Esophagus muscularis mucosa (tissue), 4 donors: Measurements from ENCODE around the gene ENO1. TPM values are rescaled to one million over a fixed set of nuclear protein-coding genes. Genes with fewer than 3 reads are reported as not detected.
A peak's percentile ranks its signal among the peaks of the same experiment; 100 is the strongest.
"Not testable (repeated sequence)": the region's sequence is repeated elsewhere in the genome, so short reads cannot be mapped to it uniquely, and the experiment has no call there.

Experiments used
- DNase-seq: peaks from one replicate; pipeline ENCODE4 v3.0.0-alpha.2; 2017; ENCODE audit errors: extremely low spot score
- H3K27ac ChIP-seq, 4 donors: fragments of 200-600 bp; sonication (generic); replicated peaks in 1 of 4; 1 replicate in 3 of 4; 2 replicates in 1 of 4; pipeline ENCODE4 v1.5.1; 2016 to 2019; ENCODE audit warnings: mild to moderate bottlenecking in 1 of 4
- H3K27me3 ChIP-seq, 4 donors: fragments of 200-600 bp; sonication (generic); one replicate each; pipeline versions ENCODE4 v1.5.1 to v1.6.0; 2016 to 2019
- H3K36me3 ChIP-seq, 4 donors: fragments of 200-600 bp; sonication (generic); one replicate each; pipeline ENCODE4 v1.5.1; 2016 to 2019
- H3K4me1 ChIP-seq, 4 donors: fragments of 200-600 bp; sonication (generic); one replicate each; pipeline ENCODE4 v1.5.1; 2016 to 2019
- H3K4me3 ChIP-seq, 4 donors: fragments of 200-600 bp; sonication (generic); 1 replicate in 2 of 4; 2 replicates in 2 of 4; pipeline ENCODE4 v1.5.1; 2016 to 2019; ENCODE audit warnings: mild to moderate bottlenecking in 4 of 4, moderate library complexity in 1 of 4
- H3K9me3 ChIP-seq, 4 donors: fragments of 200-600 bp; sonication (generic); 1 replicate in 3 of 4; 2 replicates in 1 of 4; pipeline ENCODE4 v1.5.1; 2016 to 2019
- EP300 ChIP-seq: sonication (generic); formaldehyde crosslinking; IDR thresholded peaks from one replicate; pipeline ENCODE4 v1.6.1; 2017; ENCODE audit warnings: antibody characterized with exemption
- POLR2A ChIP-seq: fragments of 450-650 bp; IDR thresholded peaks from one replicate; pipeline ENCODE4 v1.6.1; 2017; ENCODE audit warnings: antibody characterized with exemption, moderate library complexity, mild to moderate bottlenecking, low read depth
- POLR2AphosphoS5 ChIP-seq, 2 donors: sonication (generic); formaldehyde crosslinking; IDR thresholded peaks; one replicate each; pipeline ENCODE4 v1.6.1; 2017; ENCODE audit warnings: antibody characterized with exemption in 2 of 2
- WGBS: methylation state at CpG from one replicate; pipeline ENCODE4 v1.1.5; 2018; 5-methylcytosine and 5-hydroxymethylcytosine counted together
- intact Hi-C: fragments of 100-400 bp; cut with DNase I; formaldehyde crosslinking; loops from one replicate; pipeline ENCODE4 v1.15.1; 2023
- total RNA-seq, 4 donors: library from RNA; depleted of rRNA; stranded (reverse); fragments of >200 nt; gene quantifications; one replicate each; pipeline versions ENCODE4 v1.1.0 to v1.2.1, GENCODE V29; 2016
- TF ChIP-seq, protein P1 (sequence below), 3 experiments: fragments of 200-600 bp in 2 of 3; fragments of 450-650 bp in 1 of 3; sonication (generic) in 2 of 3; IDR thresholded peaks; one replicate each; pipeline ENCODE4 v1.5.1; 2017 to 2019; ENCODE audit warnings: antibody characterized with exemption in 3 of 3, mild to moderate bottlenecking in 2 of 3, moderate library complexity in 1 of 3

ENO1 gene
- total RNA-seq, 4 donors from 2014 or later: 595 to 895 (median 621) TPM

GRCh38 chr1:8903908-8904650, 25.6 kb upstream of the ENO1 start:
- no peaks in the 10 kb centered on the region for H3K36me3 ChIP-seq
- WGBS: 57% methylated on average over 6 of the region's 6 CpGs
- DNase-seq: no peak
- TF ChIP-seq POLR2AphosphoS5 (IDR thresholded peaks at IDR 0.05): peak; percentile 67 to 76
- TF ChIP-seq, protein P1, sequence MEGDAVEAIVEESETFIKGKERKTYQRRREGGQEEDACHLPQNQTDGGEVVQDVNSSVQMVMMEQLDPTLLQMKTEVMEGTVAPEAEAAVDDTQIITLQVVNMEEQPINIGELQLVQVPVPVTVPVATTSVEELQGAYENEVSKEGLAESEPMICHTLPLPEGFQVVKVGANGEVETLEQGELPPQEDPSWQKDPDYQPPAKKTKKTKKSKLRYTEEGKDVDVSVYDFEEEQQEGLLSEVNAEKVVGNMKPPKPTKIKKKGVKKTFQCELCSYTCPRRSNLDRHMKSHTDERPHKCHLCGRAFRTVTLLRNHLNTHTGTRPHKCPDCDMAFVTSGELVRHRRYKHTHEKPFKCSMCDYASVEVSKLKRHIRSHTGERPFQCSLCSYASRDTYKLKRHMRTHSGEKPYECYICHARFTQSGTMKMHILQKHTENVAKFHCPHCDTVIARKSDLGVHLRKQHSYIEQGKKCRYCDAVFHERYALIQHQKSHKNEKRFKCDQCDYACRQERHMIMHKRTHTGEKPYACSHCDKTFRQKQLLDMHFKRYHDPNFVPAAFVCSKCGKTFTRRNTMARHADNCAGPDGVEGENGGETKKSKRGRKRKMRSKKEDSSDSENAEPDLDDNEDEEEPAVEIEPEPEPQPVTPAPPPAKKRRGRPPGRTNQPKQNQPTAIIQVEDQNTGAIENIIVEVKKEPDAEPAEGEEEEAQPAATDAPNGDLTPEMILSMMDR (IDR thresholded peaks at IDR 0.05): no peak
- H3K4me1 ChIP-seq: peaks cover 0 to 52% (median 29%) of the 10 kb centered on the region in 4 donors
- intact Hi-C loops: no loop called here
- no peaks in the 10 kb centered on the region for H3K9me3 ChIP-seq
- H3K4me3 ChIP-seq: no peak overlapping the region
- H3K27ac ChIP-seq: peak overlapping the region; percentile 21 to 66 (median 57)
- H3K27me3 ChIP-seq: no peaks in the 10 kb centered on the region

GRCh38 chr1:8903410-8903809, 24.9 kb upstream of the ENO1 start:
- Histone ChIP-seq H3K36me3 (no peaks in the 10 kb centered on the region), H3K27me3 (no peaks in the 10 kb centered on the region), H3K4me1 (peaks cover 0 to 52% (median 29%) of the 10 kb centered on the region in 4 donors), H3K27ac (peak overlapping the region; percentile 21 to 66 (median 57)), H3K4me3 (no peak overlapping the region), H3K9me3 (no peaks in the 10 kb centered on the region)
- TF ChIP-seq, protein P1 (IDR thresholded peaks at IDR 0.05): no peak
- TF ChIP-seq POLR2AphosphoS5 (IDR thresholded peaks at IDR 0.05) (no peak), POLR2A (no peak), EP300 (no peak)
- no peak for DNase-seq
- intact Hi-C loops: no loop called here
- 95% methylated on average over 6 of the region's 6 CpGs for WGBS

GRCh38 chr1:8902765-8903164, 24.3 kb upstream of the ENO1 start:
- intact Hi-C loops: no loop called here

GRCh38 chr1:8900684-8901083, 22.2 kb upstream of the ENO1 start:
- 95% methylated on average over 4 of the region's 4 CpGs for WGBS
- H3K27me3 ChIP-seq, H3K36me3 ChIP-seq, DNase-seq, H3K9me3 ChIP-seq, H3K4me3 ChIP-seq, intact Hi-C loops: not testable (repeated sequence)
- Histone ChIP-seq H3K4me1 (peaks cover 0 to 46% (median 26%) of the 10 kb centered on the region in 4 donors), H3K27ac (peak overlapping the region in 1 of 4 donors; percentile 57)

More at GRCh38 chr1:8902765-8903164, 24.3 kb upstream of the ENO1 start:
- 92% methylated on average over 5 of the region's 5 CpGs for WGBS
- Histone ChIP-seq H3K4me3 (no peak overlapping the region), H3K36me3 (no peaks in the 10 kb centered on the region), H3K9me3 (no peaks in the 10 kb centered on the region), H3K4me1 (peaks cover 0 to 52% (median 29%) of the 10 kb centered on the region in 4 donors), H3K27me3 (no peaks in the 10 kb centered on the region), H3K27ac (no peak overlapping the region)
- DNase-seq: no peak
- TF ChIP-seq, protein P1 (IDR thresholded peaks at IDR 0.05): no peak
- no peak for TF ChIP-seq POLR2AphosphoS5 (IDR thresholded peaks at IDR 0.05)
- TF ChIP-seq EP300: no peak
- TF ChIP-seq POLR2A: no peak

DNA sequence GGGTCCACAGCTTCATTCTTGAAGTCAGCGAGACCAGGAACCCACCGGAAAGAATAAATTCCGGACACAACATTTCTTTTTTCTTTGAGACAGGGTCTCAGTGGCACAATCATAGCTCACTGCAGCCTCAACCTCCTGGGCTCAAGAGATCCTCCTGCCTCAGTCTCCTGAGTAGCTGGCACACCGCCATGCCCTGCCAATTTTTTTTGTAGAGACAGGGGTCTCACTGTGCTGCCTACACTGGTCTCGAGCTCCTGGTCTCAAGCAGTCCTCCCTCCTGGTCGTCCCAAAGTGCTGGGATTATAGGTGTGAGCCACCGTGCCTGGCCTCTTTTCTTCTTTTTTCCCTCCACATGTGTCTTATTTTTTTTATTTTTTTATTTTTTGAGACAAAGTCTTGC, 20.6 kb upstream of the ENO1 start:
- Histone ChIP-seq H3K9me3 (no peaks in the 10 kb centered on the region), H3K4me1 (peaks cover 0 to 36% (median 19%) of the 10 kb centered on the region in 4 donors), H3K36me3 (no peaks in the 10 kb centered on the region), H3K27ac (peak overlapping the region in 1 of 4 donors; percentile 54), H3K4me3 (no peak overlapping the region), H3K27me3 (no peaks in the 10 kb centered on the region)
- intact Hi-C loops: no loop called here
- WGBS: 95% methylated on average over 7 of the region's 7 CpGs
- no peak for DNase-seq
- TF ChIP-seq, protein P1 (IDR thresholded peaks at IDR 0.05): no peak

- intact Hi-C loops, DNase-seq, H3K36me3 ChIP-seq, H3K27me3 ChIP-seq, H3K27ac ChIP-seq, H3K9me3 ChIP-seq, H3K4me3 ChIP-seq: not testable (repeated sequence)
- H3K4me1 ChIP-seq: peaks cover 0 to 30% (median 12%) of the 10 kb centered on the region in 4 donors
- WGBS: 85% methylated on average over 5 of the region's 5 CpGs
Measured at GRCh38 chr1:8898418-8898817, 19.9 kb upstream of the ENO1 start.

DNA sequence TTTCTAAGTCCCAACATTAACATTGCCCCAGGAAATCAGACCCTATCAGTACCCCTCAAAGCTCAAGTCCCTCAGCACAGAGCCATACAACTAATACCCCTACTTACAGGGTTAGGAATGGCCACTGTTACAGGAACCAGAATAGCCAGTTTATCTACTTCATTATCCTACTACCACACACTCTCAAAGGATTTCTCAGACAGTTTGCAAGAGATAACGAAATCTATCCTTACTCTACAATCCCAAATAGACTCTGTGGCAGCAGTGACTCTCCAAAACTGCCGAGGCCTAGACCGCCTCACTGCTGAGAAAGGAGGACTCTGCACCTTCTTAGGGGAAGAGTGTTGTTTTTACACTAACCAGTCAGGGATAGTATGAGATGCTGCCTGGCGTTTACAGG, 19.0 kb upstream of the ENO1 start:
- H3K4me3 ChIP-seq, H3K9me3 ChIP-seq, H3K36me3 ChIP-seq, H3K27ac ChIP-seq, intact Hi-C loops, H3K27me3 ChIP-seq, DNase-seq: not testable (repeated sequence)
- H3K4me1 ChIP-seq: peaks cover 0 to 21% (median 7%) of the 10 kb centered on the region in 4 donors
- whole genome bisulfite sequencing: 95% methylated on average over 4 of the region's 4 CpGs

GRCh38 chr1:8896775-8897174, 18.3 kb upstream of the ENO1 start:
- H3K9me3 ChIP-seq, intact Hi-C loops, H3K4me3 ChIP-seq, H3K27ac ChIP-seq, H3K36me3 ChIP-seq, DNase-seq, H3K27me3 ChIP-seq: not testable (repeated sequence)
- peaks cover 0 to 25% (median 13%) of the 10 kb centered on the region in 4 donors for H3K4me1 ChIP-seq
- WGBS: 83% methylated on average over 3 of the region's 3 CpGs
